CD4-positive, CD25-positive, alpha-beta regulatory T cell (primary cell): ENCODE results near the gene SH3BP1. TPM values are rescaled to one million over a fixed set of nuclear protein-coding genes. Genes with fewer than 3 reads are reported as not detected.

Source experiments
- ATAC-seq, 2 donors: fragments of 150-1000 bp; cut with Tn5 transposase; one replicate each; pipeline ENCODE4 v1.10.0; 2021; ENCODE audit warnings: low read depth in 2 of 2, moderate number of reproducible peaks in 2 of 2, moderate library complexity in 1 of 2
- DNase-seq, 3 donors: peaks; one replicate each; pipeline versions ENCODE4 v3.0.0 to v3.0.0-alpha.2; 2012 to 2022; ENCODE audit warnings: mixed read lengths in 1 of 3
- H3K27ac ChIP-seq: one replicate; pipeline ENCODE4 v1.7.0; 2013; ENCODE audit warnings: mild to moderate bottlenecking, low read length; ENCODE audit not compliant: insufficient read depth, poor library complexity, severe bottlenecking
- H3K27me3 ChIP-seq: one replicate; pipeline ENCODE4 v1.7.0; 2013; ENCODE audit warnings: low read length; ENCODE audit not compliant: control insufficient read depth, insufficient read depth
- H3K36me3 ChIP-seq: one replicate; pipeline ENCODE4 v1.7.0; 2013; ENCODE audit warnings: mild to moderate bottlenecking, low read length, moderate library complexity; ENCODE audit not compliant: control insufficient read depth, insufficient read depth
- H3K4me1 ChIP-seq: 2 replicates; pipeline ENCODE4 v1.7.0; 2013; ENCODE audit warnings: mild to moderate bottlenecking, low read length; ENCODE audit not compliant: insufficient read depth, control insufficient read depth, poor library complexity, severe bottlenecking
- H3K4me3 ChIP-seq: one replicate; pipeline ENCODE4 v1.7.0; 2013; ENCODE audit warnings: low read depth, mild to moderate bottlenecking, low read length, moderate library complexity
- H3K9me3 ChIP-seq, 2 experiments: 1 replicate in 1 of 2; 2 replicates in 1 of 2; pipeline ENCODE4 v1.7.0; 2013; ENCODE audit warnings: low read length in 2 of 2, mild to moderate bottlenecking in 1 of 2, moderate library complexity in 1 of 2; ENCODE audit not compliant: control insufficient read depth in 2 of 2
- H3K27ac Mint-ChIP-seq, 3 donors: one replicate each; pipeline ENCODE4 v1.8.0; 2020 to 2022; ENCODE audit warnings: mild to moderate bottlenecking in 3 of 3, mixed read lengths in 3 of 3, moderate library complexity in 2 of 3
- H3K27me3 Mint-ChIP-seq: one replicate; pipeline ENCODE4 v1.8.0; 2022; ENCODE audit warnings: mild to moderate bottlenecking, mixed read lengths
- H3K36me3 Mint-ChIP-seq: one replicate; pipeline ENCODE4 v1.8.0; 2020; ENCODE audit warnings: mixed read lengths
- H3K4me1 Mint-ChIP-seq, 4 donors: one replicate each; pipeline ENCODE4 v1.8.0; 2020 to 2022; ENCODE audit warnings: mixed read lengths in 4 of 4, mild to moderate bottlenecking in 1 of 4
- H3K4me3 Mint-ChIP-seq, 4 donors: one replicate each; pipeline ENCODE4 v1.8.0; 2020 to 2022; ENCODE audit warnings: mild to moderate bottlenecking in 4 of 4, mixed read lengths in 4 of 4, moderate library complexity in 3 of 4
- H3K9me3 Mint-ChIP-seq, 7 donors: one replicate each; pipeline ENCODE4 v1.8.0; 2020 to 2022; ENCODE audit warnings: mixed read lengths in 7 of 7, mild to moderate bottlenecking in 3 of 7, moderate library complexity in 2 of 7
- polyA plus RNA-seq, 4 donors: library from polyadenylated mRNA; unstranded; fragments of 300-500 nt; fragmentation: Illumina TruSeq; gene quantifications; one replicate each; pipeline ENCODE4 v1.2.3, GENCODE V29; 2021
- total RNA-seq: library from RNA; stranded (reverse); gene quantifications from one replicate; pipeline ENCODE4 v1.2.3, GENCODE V29; 2022

The SH3BP1 gene
- total and polyA plus RNA-seq, 5 donors from 2014 or later: 10.1 to 126 (median 17.2) TPM

DNA sequence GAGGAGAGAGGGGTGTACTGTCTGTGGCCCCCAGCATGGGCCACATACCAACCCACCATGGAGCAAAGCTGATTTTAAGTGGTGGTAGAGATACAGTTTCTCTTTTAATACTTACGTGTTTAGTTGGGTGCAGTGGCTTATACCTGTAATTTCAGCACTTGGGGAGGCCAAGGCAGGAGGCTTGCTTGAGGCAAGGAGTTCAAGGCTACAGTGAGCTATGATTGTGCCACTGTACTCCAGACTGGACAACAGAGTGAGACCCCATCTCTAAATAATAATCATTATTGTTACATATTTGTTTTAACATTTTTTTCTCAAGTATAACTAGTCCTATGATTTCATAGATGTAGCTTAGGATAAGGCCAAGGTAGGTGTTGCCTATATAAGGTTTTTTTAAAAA, 22.0 kb upstream of the SH3BP1 start:
- H3K4me1 Mint-ChIP-seq: peaks cover 0 to 2% (median under 1%) of the 10 kb centered on the region in 4 donors
- no peak overlapping the region for H3K27ac Mint-ChIP-seq
- H3K9me3 ChIP-seq: no peaks in the 10 kb centered on the region
- peaks cover 4% of the 10 kb centered on the region for H3K36me3 Mint-ChIP-seq
- peaks cover 29% of the 10 kb centered on the region for H3K36me3 ChIP-seq
- H3K9me3 Mint-ChIP-seq: no peaks in the 10 kb centered on the region
- peak overlapping the region in 1 of 4 donors; percentile 35 for H3K4me3 Mint-ChIP-seq
- no peaks in the 10 kb centered on the region for H3K4me1 ChIP-seq
- H3K27me3 Mint-ChIP-seq: no peaks in the 10 kb centered on the region
- H3K4me3 ChIP-seq: no peak overlapping the region
- no peak overlapping the region for H3K27ac ChIP-seq
- DNase-seq (no peak), ATAC-seq (no peak)
- H3K27me3 ChIP-seq: no peaks in the 10 kb centered on the region

DNA sequence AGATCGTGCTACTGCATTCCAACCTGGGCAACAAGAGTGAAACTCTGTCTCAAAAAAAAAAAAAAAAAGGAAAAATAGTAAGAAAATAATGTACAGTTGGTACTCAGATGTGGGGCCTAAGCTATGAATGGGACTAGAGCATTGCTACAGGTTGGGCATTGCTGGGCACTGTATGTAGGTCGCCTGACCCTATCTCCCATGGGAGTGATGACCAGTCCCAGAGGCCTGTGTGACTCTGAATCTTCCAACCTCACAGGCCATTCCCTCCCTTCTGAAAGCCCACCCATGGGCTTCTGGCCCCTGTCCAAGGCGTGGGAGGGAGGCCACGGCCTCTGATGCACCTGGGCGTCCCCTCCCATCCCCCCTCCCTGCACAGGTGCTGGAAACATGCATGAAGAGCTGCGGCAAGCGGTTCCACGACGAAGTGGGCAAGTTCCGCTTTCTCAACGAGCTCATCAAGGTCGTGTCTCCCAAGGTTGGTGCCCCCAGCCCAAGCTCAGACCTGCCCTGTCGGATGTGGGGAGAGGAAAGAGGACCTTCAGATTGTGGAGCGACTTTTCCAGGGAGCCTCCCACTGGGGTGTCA, 21.3 kb upstream of the SH3BP1 start:
- no peaks in the 10 kb centered on the region for H3K9me3 ChIP-seq
- no peak for ATAC-seq
- H3K27me3 ChIP-seq: no peaks in the 10 kb centered on the region
- peaks cover 4% of the 10 kb centered on the region for H3K36me3 Mint-ChIP-seq
- no peak overlapping the region for H3K27ac ChIP-seq
- H3K4me3 Mint-ChIP-seq: no peak overlapping the region
- H3K4me1 Mint-ChIP-seq: peaks cover 0 to 5% (median 1%) of the 10 kb centered on the region in 4 donors
- DNase-seq: no peak
- peaks cover 29% of the 10 kb centered on the region for H3K36me3 ChIP-seq
- no peak overlapping the region for H3K27ac Mint-ChIP-seq
- peaks cover under 1% of the 10 kb centered on the region for H3K4me1 ChIP-seq
- H3K9me3 Mint-ChIP-seq: no peaks in the 10 kb centered on the region
- no peak overlapping the region for H3K4me3 ChIP-seq
- H3K27me3 Mint-ChIP-seq: no peaks in the 10 kb centered on the region

DNA sequence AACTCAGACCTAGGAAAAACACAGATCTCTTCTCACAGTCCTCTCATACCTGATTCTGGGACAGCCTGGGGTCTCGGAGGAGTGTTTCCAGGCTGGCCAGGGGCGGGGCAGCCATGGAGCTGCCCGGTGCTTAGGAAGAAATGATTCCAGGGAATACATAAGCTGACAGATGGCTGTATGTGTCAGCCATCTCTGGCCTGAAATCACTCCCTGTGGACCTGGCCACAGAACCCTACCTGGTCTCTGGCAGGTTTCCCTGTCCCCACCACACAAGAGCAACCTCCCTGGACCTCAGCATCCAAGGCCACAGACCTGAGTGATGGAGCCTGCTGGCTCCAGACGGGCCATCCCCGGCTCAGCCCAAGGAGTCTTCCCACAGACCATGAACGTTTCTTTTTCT, 20.8 kb upstream of the SH3BP1 start:
- ATAC-seq: no peak
- H3K27ac Mint-ChIP-seq: peak overlapping the region in 1 of 3 donors; percentile 61
- Histone ChIP-seq H3K27me3 (no peaks in the 10 kb centered on the region), H3K36me3 (peaks cover 29% of the 10 kb centered on the region), H3K27ac (no peak overlapping the region), H3K4me3 (no peak overlapping the region), H3K9me3 (no peaks in the 10 kb centered on the region), H3K4me1 (peaks cover 6% of the 10 kb centered on the region)
- peaks cover 0 to 7% (median 3%) of the 10 kb centered on the region in 4 donors for H3K4me1 Mint-ChIP-seq
- no peak overlapping the region for H3K4me3 Mint-ChIP-seq
- H3K36me3 Mint-ChIP-seq: peaks cover 6% of the 10 kb centered on the region
- no peaks in the 10 kb centered on the region for H3K27me3 Mint-ChIP-seq
- DNase-seq: no peak
- no peaks in the 10 kb centered on the region for H3K9me3 Mint-ChIP-seq

DNA sequence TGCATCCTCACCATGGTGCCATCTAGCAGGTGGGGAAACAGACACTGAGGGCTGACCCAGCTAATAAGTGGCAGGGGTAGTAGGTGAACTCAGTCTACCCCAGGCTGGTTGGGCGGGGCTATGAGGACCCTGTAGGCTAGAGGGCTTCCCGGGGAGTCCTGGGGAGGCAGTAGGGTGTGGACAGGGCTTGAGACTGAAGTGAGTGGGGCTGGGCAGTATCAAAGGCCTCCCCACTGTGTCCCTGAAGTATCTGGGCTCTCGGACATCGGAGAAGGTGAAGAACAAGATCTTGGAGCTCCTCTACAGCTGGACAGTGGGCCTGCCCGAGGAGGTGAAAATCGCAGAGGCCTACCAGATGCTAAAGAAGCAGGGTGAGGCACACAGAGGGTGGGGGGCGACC, 19.5 kb upstream of the SH3BP1 start:
- DNase-seq: no peak
- Mint-ChIP-seq H3K9me3 (no peaks in the 10 kb centered on the region), H3K4me3 (no peak overlapping the region)

DNA sequence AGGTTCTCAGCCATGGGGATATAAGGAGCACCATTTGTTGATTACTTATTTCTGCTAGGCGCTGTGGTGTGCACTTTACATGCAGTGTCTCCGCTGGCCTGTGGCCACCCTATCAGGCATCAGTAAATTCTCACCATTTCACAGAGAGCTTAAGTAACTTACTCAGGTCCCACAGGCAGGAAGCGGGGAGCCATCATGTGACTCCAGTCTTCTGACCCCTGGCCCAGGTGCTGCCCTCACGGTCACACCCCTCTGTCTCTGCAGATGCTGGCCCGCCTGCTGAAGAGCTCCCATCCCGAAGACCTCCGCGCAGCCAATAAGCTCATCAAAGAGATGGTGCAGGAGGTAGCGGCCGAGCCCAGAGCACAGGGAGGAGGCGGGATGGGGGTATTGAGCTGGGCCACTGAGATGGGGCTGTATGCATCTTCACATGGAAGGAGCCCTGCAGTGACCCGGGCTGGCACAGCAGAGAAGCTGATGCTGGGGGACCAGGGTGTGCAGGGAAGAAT, 18.1 kb upstream of the SH3BP1 start:
- DNase-seq: no peak
- no peaks in the 10 kb centered on the region for H3K27me3 ChIP-seq
- no peak overlapping the region for H3K4me3 ChIP-seq
- Mint-ChIP-seq H3K27me3 (no peaks in the 10 kb centered on the region), H3K4me3 (peak overlapping the region in 1 of 4 donors; percentile 60), H3K9me3 (no peaks in the 10 kb centered on the region), H3K27ac (no peak overlapping the region), H3K4me1 (peaks cover 0 to 32% (median 11%) of the 10 kb centered on the region in 4 donors), H3K36me3 (peaks cover 7% of the 10 kb centered on the region)
- no peaks in the 10 kb centered on the region for H3K9me3 ChIP-seq
- H3K4me1 ChIP-seq: peaks cover 29% of the 10 kb centered on the region
- H3K27ac ChIP-seq: no peak overlapping the region
- peaks cover 25% of the 10 kb centered on the region for H3K36me3 ChIP-seq
- no peak for ATAC-seq

More for the DNA sequence above, 19.5 kb upstream of the SH3BP1 start:
- peaks cover 27% of the 10 kb centered on the region for H3K36me3 ChIP-seq
- Mint-ChIP-seq H3K27me3 (no peaks in the 10 kb centered on the region), H3K27ac (peak overlapping the region in 1 of 3 donors; percentile 59), H3K36me3 (peaks cover 7% of the 10 kb centered on the region), H3K4me1 (peaks cover 0 to 19% (median 6%) of the 10 kb centered on the region in 4 donors)
- no peak overlapping the region for H3K4me3 ChIP-seq
- no peak for ATAC-seq
- H3K27me3 ChIP-seq: no peaks in the 10 kb centered on the region
- H3K27ac ChIP-seq: no peak overlapping the region
- peaks cover 15% of the 10 kb centered on the region for H3K4me1 ChIP-seq
- H3K9me3 ChIP-seq: no peaks in the 10 kb centered on the region

DNA sequence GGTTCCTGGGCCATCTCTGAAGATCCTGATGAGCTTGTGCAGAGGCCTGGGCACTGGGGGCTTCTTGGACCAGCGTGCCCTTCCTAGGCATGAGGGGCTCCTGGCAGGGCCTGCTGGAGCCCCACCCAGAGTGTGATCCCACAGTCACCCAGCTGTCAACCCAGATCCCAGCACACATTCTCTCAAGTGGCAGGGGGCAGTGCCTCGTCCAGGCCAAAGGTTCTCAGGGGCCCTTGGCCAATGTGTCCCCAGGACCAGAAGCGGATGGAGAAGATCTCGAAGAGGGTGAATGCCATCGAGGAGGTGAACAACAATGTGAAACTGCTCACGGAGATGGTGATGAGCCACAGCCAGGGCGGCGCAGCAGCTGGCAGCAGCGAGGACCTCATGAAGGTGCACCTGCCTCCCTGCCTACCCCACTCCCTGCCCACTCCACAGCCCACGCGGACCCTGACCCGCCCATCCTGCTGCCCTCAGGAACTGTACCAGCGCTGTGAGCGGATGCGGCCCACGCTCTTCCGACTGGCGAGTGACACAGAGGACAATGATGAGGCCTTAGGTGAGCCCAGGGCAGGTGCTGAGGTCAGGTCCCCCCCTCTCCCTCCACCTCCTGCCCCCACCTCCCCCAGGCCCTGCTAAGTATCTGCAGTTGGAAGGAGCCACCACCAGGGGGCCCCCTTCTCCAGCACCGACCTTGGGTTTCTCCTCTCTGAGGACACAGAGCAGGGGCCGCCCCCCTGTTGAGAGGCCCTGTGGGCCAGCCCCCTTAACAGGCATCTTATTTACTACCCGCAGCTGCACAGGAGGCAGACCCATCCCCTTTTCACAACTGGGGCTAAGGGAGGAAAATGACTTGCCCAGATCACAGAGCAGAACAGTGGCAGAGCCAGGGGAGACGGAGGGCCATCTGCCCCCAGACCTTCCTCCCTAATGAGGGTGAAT, 16.1 kb upstream of the SH3BP1 start:
- Histone ChIP-seq H3K4me1 (peaks cover 48% of the 10 kb centered on the region), H3K4me3 (no peak overlapping the region), H3K9me3 (no peaks in the 10 kb centered on the region), H3K27me3 (no peaks in the 10 kb centered on the region), H3K27ac (peak overlapping the region; percentile 81), H3K36me3 (peaks cover 14% of the 10 kb centered on the region)
- H3K27me3 Mint-ChIP-seq: no peaks in the 10 kb centered on the region
- no peaks in the 10 kb centered on the region for H3K9me3 Mint-ChIP-seq
- peaks cover 0 to 52% (median 22%) of the 10 kb centered on the region in 4 donors for H3K4me1 Mint-ChIP-seq
- peak; percentile 67 to 77 (median 73) for DNase-seq
- ATAC-seq: peak; percentile 66 to 68
- H3K36me3 Mint-ChIP-seq: peaks cover 3% of the 10 kb centered on the region
- peak overlapping the region; percentile 90 to 98 (median 98) for H3K27ac Mint-ChIP-seq
- peak overlapping the region; percentile 36 to 93 (median 65) for H3K4me3 Mint-ChIP-seq

DNA sequence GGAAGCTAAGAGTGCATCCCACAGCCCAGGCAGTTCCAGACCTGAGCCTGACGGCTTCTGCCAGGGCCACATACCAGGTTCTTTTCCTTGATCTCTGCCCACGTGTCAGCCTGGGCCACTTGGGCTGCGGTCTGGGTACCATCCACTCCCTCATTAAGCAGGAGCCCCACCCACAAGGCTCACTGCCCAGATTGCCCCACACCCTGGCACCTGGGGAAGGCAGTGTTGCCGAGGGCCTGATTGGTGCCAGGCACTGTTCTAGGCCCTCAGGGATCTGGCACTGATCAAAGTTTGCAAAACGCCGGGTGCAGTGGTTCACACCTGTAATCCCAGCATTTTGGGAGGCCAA, 15.5 kb upstream of the SH3BP1 start:
- H3K4me1 Mint-ChIP-seq: peaks cover 0 to 58% (median 26%) of the 10 kb centered on the region in 4 donors
- ATAC-seq: no peak
- peaks cover 3% of the 10 kb centered on the region for H3K36me3 Mint-ChIP-seq
- peak overlapping the region; percentile 90 to 98 (median 98) for H3K27ac Mint-ChIP-seq
- no peaks in the 10 kb centered on the region for H3K9me3 ChIP-seq
- H3K4me3 Mint-ChIP-seq: peak overlapping the region in 1 of 4 donors; percentile 67
- no peak for DNase-seq
- no peaks in the 10 kb centered on the region for H3K27me3 ChIP-seq
- peaks cover 52% of the 10 kb centered on the region for H3K4me1 ChIP-seq
- no peak overlapping the region for H3K4me3 ChIP-seq
- H3K27ac ChIP-seq: peak overlapping the region; percentile 81
- no peaks in the 10 kb centered on the region for H3K9me3 Mint-ChIP-seq
- peaks cover 12% of the 10 kb centered on the region for H3K36me3 ChIP-seq
- no peaks in the 10 kb centered on the region for H3K27me3 Mint-ChIP-seq
